ENCODE data around the gene IL17D.

Gene IL17D

GRCh38 chr13:20696073-20696472 is 7.4 kb upstream of the IL17D start:
- no peaks in the 10 kb centered on the region for H3K4me1 ChIP-seq (ENCODE audit: control insufficient read depth, insufficient read depth, low read length)
- H3K4me3 ChIP-seq (ENCODE audit: low read length), result no peak overlapping the region
- H3K27me3 ChIP-seq (ENCODE audit: control insufficient read depth, insufficient read depth, low read length), result no peaks in the 10 kb centered on the region
- H3K36me3 ChIP-seq (ENCODE audit: insufficient read depth, low read length), result no peaks in the 10 kb centered on the region
- H3K9ac ChIP-seq (ENCODE audit: low read depth, low read length), result no peak overlapping the region
- no peaks in the 10 kb centered on the region for H3K9me3 ChIP-seq (replicated peaks; ENCODE audit: low read length)
- H3K4me2 ChIP-seq (ENCODE audit: low read length), result no peak overlapping the region

GRCh38 chr13:20699715-20700114 is 3.8 kb upstream of the IL17D start:
- peaks cover 4% of the 10 kb centered on the region for H3K4me1 ChIP-seq (ENCODE audit: control insufficient read depth, insufficient read depth, low read length)
- H3K4me3 ChIP-seq (ENCODE audit: low read length), result no peak overlapping the region
- H3K4me2 ChIP-seq (ENCODE audit: low read length), result no peak overlapping the region
- no peaks in the 10 kb centered on the region for H3K9me3 ChIP-seq (replicated peaks; ENCODE audit: low read length)
- no peak overlapping the region for H3K9ac ChIP-seq (ENCODE audit: low read depth, low read length)
- H3K36me3 ChIP-seq (ENCODE audit: insufficient read depth, low read length), result no peaks in the 10 kb centered on the region
- no peaks in the 10 kb centered on the region for H3K27me3 ChIP-seq (ENCODE audit: control insufficient read depth, insufficient read depth, low read length)

GRCh38 chr13:20700288-20700687 is 3.2 kb upstream of the IL17D start:
- no peaks in the 10 kb centered on the region for H3K27me3 ChIP-seq (ENCODE audit: control insufficient read depth, insufficient read depth, low read length)
- H3K4me3 ChIP-seq (ENCODE audit: low read length), result no peak overlapping the region
- H3K9ac ChIP-seq (ENCODE audit: low read depth, low read length), result no peak overlapping the region
- no peak overlapping the region for H3K4me2 ChIP-seq (ENCODE audit: low read length)
- H3K9me3 ChIP-seq (replicated peaks; ENCODE audit: low read length), result no peaks in the 10 kb centered on the region
- no peaks in the 10 kb centered on the region for H3K36me3 ChIP-seq (ENCODE audit: insufficient read depth, low read length)
- peaks cover 4% of the 10 kb centered on the region for H3K4me1 ChIP-seq (ENCODE audit: control insufficient read depth, insufficient read depth, low read length)

- Histone ChIP-seq H3K27me3 (ENCODE audit: control insufficient read depth, insufficient read depth, low read length) (no peaks in the 10 kb centered on the region), H3K9me3 (replicated peaks; ENCODE audit: low read length) (no peaks in the 10 kb centered on the region), H3K36me3 (ENCODE audit: insufficient read depth, low read length) (no peaks in the 10 kb centered on the region), H3K4me2 (ENCODE audit: low read length) (no peak overlapping the region), H3K9ac (ENCODE audit: low read depth, low read length) (no peak overlapping the region), H3K4me1 (ENCODE audit: control insufficient read depth, insufficient read depth, low read length) (peaks cover 4% of the 10 kb centered on the region), H3K4me3 (ENCODE audit: low read length) (no peak overlapping the region)
These were observed 2.0 kb upstream of the IL17D start for GRCh38 chr13:20701461-20701860.

DNA sequence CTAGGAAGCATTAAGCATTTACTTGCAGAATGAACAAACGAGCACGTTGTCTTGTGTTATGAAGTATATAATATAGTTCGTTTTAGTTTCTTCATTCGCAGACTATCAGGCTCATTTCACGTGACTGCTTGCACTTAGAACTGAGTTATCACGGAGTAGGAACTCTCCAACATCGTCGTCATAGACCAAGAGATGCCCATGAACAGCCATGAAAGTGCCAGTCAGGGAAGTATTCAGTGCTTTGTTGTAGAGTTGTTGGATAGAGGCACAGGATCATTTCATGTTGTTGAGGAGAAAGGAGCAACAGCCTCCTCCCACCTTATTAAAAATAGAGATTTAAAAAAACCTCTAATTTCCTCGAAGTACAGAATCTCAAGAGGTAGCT is 977 bp upstream of the IL17D start:
- H3K9ac ChIP-seq (ENCODE audit: low read depth, low read length), result peak overlapping the region; percentile 86
- H3K27me3 ChIP-seq (ENCODE audit: control insufficient read depth, insufficient read depth, low read length), result no peaks in the 10 kb centered on the region
- peaks cover 4% of the 10 kb centered on the region for H3K4me1 ChIP-seq (ENCODE audit: control insufficient read depth, insufficient read depth, low read length)
- H3K36me3 ChIP-seq (ENCODE audit: insufficient read depth, low read length), result no peaks in the 10 kb centered on the region
- H3K9me3 ChIP-seq (replicated peaks; ENCODE audit: low read length), result no peaks in the 10 kb centered on the region
- peak overlapping the region; percentile 92 for H3K4me3 ChIP-seq (ENCODE audit: low read length)
- H3K4me2 ChIP-seq (ENCODE audit: low read length), result peak overlapping the region; percentile 100

GRCh38 chr13:20703780-20704458 is 420 bp downstream of the IL17D start:
- Histone ChIP-seq H3K9ac (ENCODE audit: low read depth, low read length) (peak overlapping the region; percentile 79), H3K4me3 (ENCODE audit: low read length) (peak overlapping the region; percentile 92), H3K4me2 (ENCODE audit: low read length) (peak overlapping the region; percentile 84), H3K9me3 (replicated peaks; ENCODE audit: low read length) (no peaks in the 10 kb centered on the region), H3K36me3 (ENCODE audit: insufficient read depth, low read length) (no peaks in the 10 kb centered on the region), H3K27me3 (ENCODE audit: control insufficient read depth, insufficient read depth, low read length) (no peaks in the 10 kb centered on the region), H3K4me1 (ENCODE audit: control insufficient read depth, insufficient read depth, low read length) (peaks cover 11% of the 10 kb centered on the region)

DNA sequence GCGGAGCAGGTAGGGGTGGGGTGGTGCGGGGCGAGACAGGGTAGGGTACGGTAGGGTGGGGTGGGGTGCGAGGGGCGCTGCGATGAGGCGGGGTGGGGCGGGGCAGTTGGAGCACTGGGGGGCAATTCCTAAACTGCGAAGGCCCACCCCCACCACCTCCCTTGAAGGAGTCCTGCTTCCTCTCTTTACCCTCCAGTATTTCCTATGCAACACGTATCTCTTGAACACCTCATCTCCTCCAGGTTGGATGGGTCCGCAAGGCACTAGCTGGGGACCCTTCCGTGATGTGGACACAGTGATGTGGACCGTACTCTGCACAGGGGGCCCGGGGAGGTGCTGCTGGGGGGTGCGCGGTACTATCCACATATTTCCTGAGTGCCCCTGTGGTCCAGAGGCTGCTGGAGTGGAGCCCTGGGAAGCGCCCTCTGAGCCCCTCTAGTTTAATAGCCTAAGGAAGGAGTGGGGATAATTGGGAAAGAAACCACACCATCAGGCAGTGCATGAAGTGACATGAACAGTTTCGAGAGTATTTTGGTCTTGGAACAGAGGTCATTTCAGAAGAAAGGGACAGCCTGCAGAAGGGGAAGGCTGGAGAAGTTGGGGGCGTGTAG is 1.1 kb downstream of the IL17D start:
- Histone ChIP-seq H3K9me3 (replicated peaks; ENCODE audit: low read length) (no peaks in the 10 kb centered on the region), H3K4me2 (ENCODE audit: low read length) (peak overlapping the region; percentile 58), H3K36me3 (ENCODE audit: insufficient read depth, low read length) (no peaks in the 10 kb centered on the region), H3K27me3 (ENCODE audit: control insufficient read depth, insufficient read depth, low read length) (no peaks in the 10 kb centered on the region), H3K4me3 (ENCODE audit: low read length) (peak overlapping the region; percentile 39), H3K9ac (ENCODE audit: low read depth, low read length) (no peak overlapping the region), H3K4me1 (ENCODE audit: control insufficient read depth, insufficient read depth, low read length) (peaks cover 18% of the 10 kb centered on the region)

DNA sequence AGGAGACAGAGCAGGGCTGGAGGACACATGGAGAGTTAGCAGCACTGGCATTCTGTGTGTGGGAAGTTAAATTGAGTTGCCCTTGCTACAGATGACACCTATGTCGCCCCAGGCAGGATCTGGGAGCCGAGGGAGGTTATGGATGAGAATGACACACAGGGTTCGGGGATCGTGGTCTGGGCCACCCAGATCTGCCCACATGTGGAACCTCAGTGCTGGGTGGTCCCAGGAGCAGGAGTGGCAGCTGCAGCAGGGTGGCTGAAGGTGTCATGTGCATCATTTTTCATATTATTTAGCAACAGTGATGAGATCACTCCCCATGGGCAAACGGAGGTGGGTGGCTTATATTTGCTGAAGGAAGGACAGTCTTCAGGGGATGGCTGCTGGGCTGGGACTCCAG is 3.2 kb downstream of the IL17D start:
- H3K9ac ChIP-seq (ENCODE audit: low read depth, low read length), result no peak overlapping the region

DNA sequence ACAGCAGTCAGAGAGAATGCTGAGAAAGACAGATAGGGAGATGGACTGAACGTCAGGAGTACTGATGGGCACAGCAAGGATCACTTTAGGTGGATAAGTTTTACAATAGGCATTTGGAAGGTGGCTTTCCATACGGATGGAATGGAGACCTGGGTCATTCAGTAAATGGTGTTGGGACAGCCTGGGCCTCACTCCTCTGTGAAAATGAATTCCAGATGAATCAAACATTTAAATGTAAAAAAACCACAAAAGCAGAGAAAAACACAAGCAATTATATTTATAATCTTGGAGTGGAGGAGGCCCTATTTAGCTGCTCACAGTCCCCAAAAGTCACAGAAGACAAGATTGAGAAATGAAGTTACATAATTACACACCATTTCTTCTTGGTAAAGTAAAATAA is 4.7 kb downstream of the IL17D start:
- no peak overlapping the region for H3K4me3 ChIP-seq (ENCODE audit: low read length)
- H3K4me2 ChIP-seq (ENCODE audit: low read length), result no peak overlapping the region
- no peaks in the 10 kb centered on the region for H3K27me3 ChIP-seq (ENCODE audit: control insufficient read depth, insufficient read depth, low read length)
- peaks cover 23% of the 10 kb centered on the region for H3K4me1 ChIP-seq (ENCODE audit: control insufficient read depth, insufficient read depth, low read length)
- H3K9me3 ChIP-seq (replicated peaks; ENCODE audit: low read length), result no peaks in the 10 kb centered on the region
- H3K9ac ChIP-seq (ENCODE audit: low read depth, low read length), result peak overlapping the region; percentile 2
- no peaks in the 10 kb centered on the region for H3K36me3 ChIP-seq (ENCODE audit: insufficient read depth, low read length)

More for the DNA sequence above, 3.2 kb downstream of the IL17D start:
- Histone ChIP-seq H3K4me2 (ENCODE audit: low read length) (no peak overlapping the region), H3K4me3 (ENCODE audit: low read length) (no peak overlapping the region), H3K36me3 (ENCODE audit: insufficient read depth, low read length) (no peaks in the 10 kb centered on the region), H3K9me3 (replicated peaks; ENCODE audit: low read length) (no peaks in the 10 kb centered on the region), H3K27me3 (ENCODE audit: control insufficient read depth, insufficient read depth, low read length) (no peaks in the 10 kb centered on the region), H3K4me1 (ENCODE audit: control insufficient read depth, insufficient read depth, low read length) (peaks cover 21% of the 10 kb centered on the region)

DNA sequence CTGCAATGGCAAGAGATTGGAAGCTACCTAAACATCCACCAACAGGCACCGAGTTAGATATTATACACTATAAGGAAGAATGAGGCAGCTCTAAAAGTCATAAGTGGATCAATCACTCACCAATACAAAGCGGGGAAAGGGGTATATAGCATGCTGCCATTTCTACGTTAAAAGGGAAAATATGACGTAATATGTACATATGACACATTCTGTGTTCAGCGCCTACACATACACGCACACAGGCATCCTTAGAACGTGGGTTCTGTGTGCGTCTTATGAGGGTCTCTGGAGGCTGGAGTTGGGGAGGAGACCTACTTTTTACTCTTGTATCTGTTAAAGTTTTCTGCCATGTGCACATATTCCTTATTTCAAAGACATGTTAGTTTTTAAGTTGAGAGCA is 5.9 kb downstream of the IL17D start:
- Histone ChIP-seq H3K36me3 (ENCODE audit: insufficient read depth, low read length) (no peaks in the 10 kb centered on the region), H3K9ac (ENCODE audit: low read depth, low read length) (no peak overlapping the region), H3K9me3 (replicated peaks; ENCODE audit: low read length) (no peaks in the 10 kb centered on the region), H3K4me3 (ENCODE audit: low read length) (no peak overlapping the region), H3K27me3 (ENCODE audit: control insufficient read depth, insufficient read depth, low read length) (no peaks in the 10 kb centered on the region), H3K4me2 (ENCODE audit: low read length) (peak overlapping the region; percentile 36), H3K4me1 (ENCODE audit: control insufficient read depth, insufficient read depth, low read length) (peaks cover 35% of the 10 kb centered on the region)

- Histone ChIP-seq H3K9ac (ENCODE audit: low read depth, low read length) (no peak overlapping the region), H3K4me2 (ENCODE audit: low read length) (no peak overlapping the region), H3K36me3 (ENCODE audit: insufficient read depth, low read length) (no peaks in the 10 kb centered on the region), H3K4me3 (ENCODE audit: low read length) (no peak overlapping the region), H3K27me3 (ENCODE audit: control insufficient read depth, insufficient read depth, low read length) (no peaks in the 10 kb centered on the region), H3K4me1 (ENCODE audit: control insufficient read depth, insufficient read depth, low read length) (peaks cover 39% of the 10 kb centered on the region), H3K9me3 (replicated peaks; ENCODE audit: low read length) (no peaks in the 10 kb centered on the region)
These were observed 6.3 kb downstream of the IL17D start for GRCh38 chr13:20709782-20710181.

All from skeletal muscle satellite cell (primary cell).